OCI-LY1 (cell line): ENCODE results near the gene AK3.
A peak's percentile ranks its signal among the peaks of the same experiment; 100 is the strongest.

Experiments used
- H2AFZ ChIP-seq: fragments of 200-600 bp; sonication (generic), shearing (Covaris generic); 2 replicates; pipeline ENCODE4 v1.6.0; 2014; ENCODE audit warnings: antibody characterized with exemption, mild to moderate bottlenecking, low read length
- H3F3A ChIP-seq: fragments of 200-600 bp; sonication (generic), shearing (Covaris generic); 2 replicates; pipeline ENCODE4 v1.6.0; 2014; ENCODE audit warnings: mild to moderate bottlenecking, antibody characterized with exemption, low read length, moderate library complexity; ENCODE audit not compliant: insufficient read depth
- H3K27ac ChIP-seq: fragments of 200-600 bp; sonication (generic); 2 replicates; pipeline ENCODE4 v1.5.1; 2014; ENCODE audit warnings: low read length, mixed run types, mild to moderate bottlenecking, low read depth; ENCODE audit not compliant: poor library complexity, severe bottlenecking
- H3K27me3 ChIP-seq: fragments of 200-600 bp; sonication (generic); 2 replicates; pipeline ENCODE4 v1.6.0; 2014; ENCODE audit warnings: antibody characterized with exemption, mild to moderate bottlenecking, low read length, moderate library complexity; ENCODE audit not compliant: insufficient read depth
- H3K36me3 ChIP-seq: fragments of 200-600 bp; sonication (generic); 2 replicates; pipeline ENCODE4 v1.6.1; 2014; ENCODE audit warnings: mild to moderate bottlenecking, antibody characterized with exemption, low read length, moderate library complexity, mixed read lengths; ENCODE audit not compliant: insufficient read depth
- H3K4me1 ChIP-seq: fragments of 200-600 bp; sonication (generic); 2 replicates; pipeline ENCODE4 v1.5.1; 2014; ENCODE audit warnings: mild to moderate bottlenecking, low read length, moderate library complexity; ENCODE audit not compliant: insufficient read depth, severe bottlenecking
- H3K4me2 ChIP-seq: fragments of 200-600 bp; sonication (generic), shearing (Covaris generic); 2 replicates; pipeline ENCODE4 v1.6.1; 2014; ENCODE audit warnings: low read length
- H3K4me3 ChIP-seq: fragments of 200-600 bp; sonication (generic); 2 replicates; pipeline ENCODE4 v1.5.1; 2014; ENCODE audit warnings: low read length, low read depth, mild to moderate bottlenecking, mixed read lengths; ENCODE audit not compliant: poor library complexity, severe bottlenecking
- H3K79me2 ChIP-seq: fragments of 200-600 bp; shearing (Covaris generic); 2 replicates; pipeline ENCODE4 v1.6.1; 2016; ENCODE audit warnings: mixed run types, low read length, mixed read lengths; ENCODE audit not compliant: insufficient read depth
- H3K9ac ChIP-seq: fragments of 200-600 bp; sonication (generic), shearing (Covaris generic); 2 replicates; pipeline ENCODE4 v1.6.1; 2014; ENCODE audit warnings: mild to moderate bottlenecking, low read length, mixed read lengths
- H3K9me2 ChIP-seq: fragments of 200-600 bp; sonication (generic), shearing (Covaris generic); 2 replicates; pipeline ENCODE4 v1.6.1; 2014; ENCODE audit warnings: low read depth, mild to moderate bottlenecking, low read length, mixed read lengths
- H3K9me3 ChIP-seq: fragments of 200-600 bp; shearing (Covaris generic); 2 replicates; pipeline ENCODE4 v1.6.1; 2014; ENCODE audit warnings: low read length, mixed read lengths
- H4K20me1 ChIP-seq: fragments of 200-600 bp; sonication (generic), shearing (Covaris generic); 2 replicates; pipeline ENCODE4 v1.6.0; 2016; ENCODE audit warnings: mild to moderate bottlenecking, low read length; ENCODE audit not compliant: insufficient read depth
- EZH2 ChIP-seq: fragments of 200-600 bp; sonication (generic), shearing (Covaris generic); IDR thresholded peaks from 2 replicates; pipeline ENCODE4 v1.8.0; 2017; ENCODE audit warnings: borderline replicate concordance, mixed run types, mild to moderate bottlenecking, antibody characterized with exemption, low read length, moderate library complexity, mixed read lengths
- TF ChIP-seq, protein P1 (sequence below): fragments of 200-600 bp; sonication (generic), shearing (Covaris generic); IDR thresholded peaks from 2 replicates; pipeline ENCODE4 v1.5.1; 2017; ENCODE audit warnings: mild to moderate bottlenecking, antibody characterized with exemption, low read length, moderate library complexity, mixed read lengths

The AK3 gene

DNA sequence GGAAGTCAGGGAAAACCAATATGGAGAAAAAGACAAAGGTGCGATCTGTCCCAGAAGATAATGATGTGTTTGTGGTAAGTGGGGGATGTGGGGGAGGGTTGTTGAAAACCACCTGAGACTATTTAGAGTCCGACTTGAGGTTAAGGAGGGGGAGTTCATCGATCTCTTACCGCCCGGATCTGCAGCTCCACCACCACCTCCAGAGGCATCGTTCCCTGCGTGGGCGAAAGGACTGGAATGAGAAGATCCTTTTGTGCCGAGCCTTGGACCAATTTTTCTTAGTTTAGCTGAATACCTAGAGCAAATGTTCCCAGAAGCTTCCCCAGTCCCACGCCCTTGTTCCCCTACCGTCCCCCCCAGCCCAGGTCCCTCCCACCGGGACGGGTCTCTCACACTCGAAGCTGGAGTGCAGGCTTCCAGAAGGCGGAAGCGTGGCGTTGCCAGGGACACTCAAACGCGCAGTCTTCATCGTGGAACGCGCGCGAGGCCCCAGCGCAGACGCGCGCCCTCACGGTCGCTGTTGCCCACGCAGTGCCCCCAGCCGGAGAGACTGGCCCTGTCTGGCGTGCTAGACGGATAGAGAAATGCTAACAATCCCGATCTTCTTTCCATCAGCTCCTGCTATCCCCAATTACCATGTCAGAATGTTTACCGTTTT, 74.8 kb downstream of the AK3 start, which contains the start of gene SPATA6L:
Gene SPATA6L (minus strand): TSS at position 439 of the 658 bp plus-strand sequence. CDS start 230 bp downstream, at position 209.
- Histone ChIP-seq H3K27ac (no peak within 1 kb of the TSS), H3K27me3 (no peaks in the 10 kb centered on the region), H3K4me1 (peaks cover 53% of the 10 kb centered on the region), H3F3A (no peaks in the 10 kb centered on the region), H3K9ac (no peak within 1 kb of the TSS; the same call in 1 of the 2 replicates), H3K79me2 (no peaks in the 10 kb centered on the region), H3K36me3 (no peaks in the 10 kb centered on the region), H3K4me2 (peak within 1 kb of the TSS; percentile 57), H3K4me3 (peak within 1 kb of the TSS; percentile 42), H3K9me3 (no peaks in the 10 kb centered on the region), H4K20me1 (no peaks in the 10 kb centered on the region), H3K9me2 (no peaks in the 10 kb centered on the region), H2AFZ (no peak within 1 kb of the TSS)
- TF ChIP-seq, protein P1, sequence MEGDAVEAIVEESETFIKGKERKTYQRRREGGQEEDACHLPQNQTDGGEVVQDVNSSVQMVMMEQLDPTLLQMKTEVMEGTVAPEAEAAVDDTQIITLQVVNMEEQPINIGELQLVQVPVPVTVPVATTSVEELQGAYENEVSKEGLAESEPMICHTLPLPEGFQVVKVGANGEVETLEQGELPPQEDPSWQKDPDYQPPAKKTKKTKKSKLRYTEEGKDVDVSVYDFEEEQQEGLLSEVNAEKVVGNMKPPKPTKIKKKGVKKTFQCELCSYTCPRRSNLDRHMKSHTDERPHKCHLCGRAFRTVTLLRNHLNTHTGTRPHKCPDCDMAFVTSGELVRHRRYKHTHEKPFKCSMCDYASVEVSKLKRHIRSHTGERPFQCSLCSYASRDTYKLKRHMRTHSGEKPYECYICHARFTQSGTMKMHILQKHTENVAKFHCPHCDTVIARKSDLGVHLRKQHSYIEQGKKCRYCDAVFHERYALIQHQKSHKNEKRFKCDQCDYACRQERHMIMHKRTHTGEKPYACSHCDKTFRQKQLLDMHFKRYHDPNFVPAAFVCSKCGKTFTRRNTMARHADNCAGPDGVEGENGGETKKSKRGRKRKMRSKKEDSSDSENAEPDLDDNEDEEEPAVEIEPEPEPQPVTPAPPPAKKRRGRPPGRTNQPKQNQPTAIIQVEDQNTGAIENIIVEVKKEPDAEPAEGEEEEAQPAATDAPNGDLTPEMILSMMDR, result peak; percentile 24; the same call in 1 of the 2 replicates
- TF ChIP-seq EZH2, result no peak

DNA sequence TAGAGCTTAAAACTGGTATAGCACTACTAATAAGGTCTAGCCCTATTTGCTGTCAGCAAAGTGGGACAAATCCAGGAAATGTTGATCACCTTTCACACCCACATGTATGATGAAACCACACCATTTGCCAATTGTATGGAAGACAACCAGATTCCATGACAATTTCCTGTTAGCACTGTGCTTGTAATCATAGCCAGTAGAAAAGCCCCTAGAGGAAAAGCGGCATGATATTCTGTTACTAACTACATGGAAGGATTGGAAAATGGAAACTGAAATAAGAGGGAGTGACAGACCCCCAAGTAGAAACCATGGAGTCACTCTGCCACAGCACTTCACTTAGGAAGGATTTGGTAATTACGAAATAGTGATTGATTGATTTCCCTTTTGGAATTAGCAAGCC, 75.6 kb downstream of the AK3 start:
- Histone ChIP-seq H3K27me3 (no peaks in the 10 kb centered on the region), H3K27ac (no peak overlapping the region), H3K9ac (no peak overlapping the region), H3K4me2 (no peak overlapping the region), H3K4me3 (no peak overlapping the region), H3F3A (no peaks in the 10 kb centered on the region), H2AFZ (no peak overlapping the region), H3K9me3 (no peaks in the 10 kb centered on the region), H3K9me2 (no peaks in the 10 kb centered on the region), H3K36me3 (no peaks in the 10 kb centered on the region), H3K4me1 (peaks cover 53% of the 10 kb centered on the region), H3K79me2 (no peaks in the 10 kb centered on the region), H4K20me1 (no peaks in the 10 kb centered on the region)
- TF ChIP-seq, protein P1, result no peak
- TF ChIP-seq EZH2, result no peak

DNA sequence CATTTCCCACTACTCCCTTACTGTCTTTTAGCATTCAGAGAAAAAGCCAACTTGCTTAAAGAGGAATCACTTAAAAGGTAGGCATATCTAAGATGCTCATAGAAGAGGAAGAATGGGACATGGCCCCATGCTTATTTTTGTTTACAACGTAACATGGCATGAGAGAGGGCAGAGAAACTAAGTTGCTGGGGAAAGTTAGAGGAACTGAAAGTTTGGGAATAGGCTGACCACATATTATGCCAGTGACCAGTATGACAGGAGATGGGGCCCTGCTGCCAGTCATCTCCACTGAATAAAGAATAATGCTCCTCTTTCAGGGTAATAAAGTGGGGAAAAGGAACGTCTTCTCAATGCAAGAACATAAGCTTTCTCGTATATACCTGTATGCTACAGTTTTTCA, 77.0 kb downstream of the AK3 start:
- Histone ChIP-seq H3K27me3 (no peaks in the 10 kb centered on the region), H2AFZ (no peak overlapping the region), H3K79me2 (no peaks in the 10 kb centered on the region), H3K36me3 (no peaks in the 10 kb centered on the region), H3K9me3 (no peaks in the 10 kb centered on the region), H4K20me1 (no peaks in the 10 kb centered on the region), H3K9me2 (no peaks in the 10 kb centered on the region), H3K4me2 (peak overlapping the region; percentile 72; the same call in 1 of the 2 replicates), H3K27ac (no peak overlapping the region), H3F3A (no peaks in the 10 kb centered on the region), H3K4me3 (peak overlapping the region; percentile 16), H3K9ac (no peak overlapping the region), H3K4me1 (peaks cover 53% of the 10 kb centered on the region)
- TF ChIP-seq EZH2, result no peak
- TF ChIP-seq, protein P1, result no peak
